Suprapubic skin (tissue), 4 donors: Measurements from ENCODE around the gene CSMD2.

Experiments used
- EP300 ChIP-seq: sonication (generic); formaldehyde crosslinking; IDR thresholded peaks from one replicate; pipeline ENCODE4 v1.6.1; 2017; ENCODE audit warnings: antibody characterized with exemption
- POLR2A ChIP-seq, 2 donors: fragments of 450-650 bp; IDR thresholded peaks; one replicate each; pipeline ENCODE4 v1.6.1; 2017; ENCODE audit warnings: antibody characterized with exemption in 2 of 2, mild to moderate bottlenecking in 2 of 2, moderate library complexity in 2 of 2
- POLR2AphosphoS5 ChIP-seq, 3 donors: sonication (generic); formaldehyde crosslinking; IDR thresholded peaks; one replicate each; pipeline ENCODE4 v1.6.1; 2017; ENCODE audit warnings: antibody characterized with exemption in 3 of 3
- TF ChIP-seq, protein P1 (sequence below), 2 donors: fragments of 200-600 bp in 1 of 2; fragments of 450-650 bp in 1 of 2; sonication (generic) in 1 of 2; IDR thresholded peaks; one replicate each; pipeline ENCODE4 v1.5.1; 2016 to 2019; ENCODE audit warnings: antibody characterized with exemption in 2 of 2, mild to moderate bottlenecking in 1 of 2, moderate library complexity in 1 of 2

DNA sequence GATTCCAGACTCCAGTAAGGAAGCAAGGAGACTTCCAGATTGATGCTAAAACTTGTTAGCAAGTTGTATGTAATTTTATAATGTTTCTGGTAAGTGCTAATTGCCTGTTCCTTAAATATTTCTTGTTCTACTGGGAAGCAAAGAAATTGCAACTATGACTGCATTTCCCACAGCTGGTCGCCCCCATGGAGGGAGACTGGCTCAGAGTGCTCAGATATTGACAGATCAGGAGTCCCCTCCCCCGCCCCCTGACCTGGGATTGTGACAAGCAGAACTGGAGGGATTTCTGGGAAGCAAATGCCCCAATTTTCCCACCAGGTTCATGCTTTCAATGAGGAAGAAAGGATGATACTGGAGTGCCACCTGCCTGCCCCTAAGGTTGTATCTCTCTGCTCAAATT, 383.4 kb downstream of the CSMD2 start:
- TF ChIP-seq, protein P1, sequence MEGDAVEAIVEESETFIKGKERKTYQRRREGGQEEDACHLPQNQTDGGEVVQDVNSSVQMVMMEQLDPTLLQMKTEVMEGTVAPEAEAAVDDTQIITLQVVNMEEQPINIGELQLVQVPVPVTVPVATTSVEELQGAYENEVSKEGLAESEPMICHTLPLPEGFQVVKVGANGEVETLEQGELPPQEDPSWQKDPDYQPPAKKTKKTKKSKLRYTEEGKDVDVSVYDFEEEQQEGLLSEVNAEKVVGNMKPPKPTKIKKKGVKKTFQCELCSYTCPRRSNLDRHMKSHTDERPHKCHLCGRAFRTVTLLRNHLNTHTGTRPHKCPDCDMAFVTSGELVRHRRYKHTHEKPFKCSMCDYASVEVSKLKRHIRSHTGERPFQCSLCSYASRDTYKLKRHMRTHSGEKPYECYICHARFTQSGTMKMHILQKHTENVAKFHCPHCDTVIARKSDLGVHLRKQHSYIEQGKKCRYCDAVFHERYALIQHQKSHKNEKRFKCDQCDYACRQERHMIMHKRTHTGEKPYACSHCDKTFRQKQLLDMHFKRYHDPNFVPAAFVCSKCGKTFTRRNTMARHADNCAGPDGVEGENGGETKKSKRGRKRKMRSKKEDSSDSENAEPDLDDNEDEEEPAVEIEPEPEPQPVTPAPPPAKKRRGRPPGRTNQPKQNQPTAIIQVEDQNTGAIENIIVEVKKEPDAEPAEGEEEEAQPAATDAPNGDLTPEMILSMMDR (IDR thresholded peaks at IDR 0.05) = no peak
- no peak for TF ChIP-seq POLR2AphosphoS5 (IDR thresholded peaks at IDR 0.05)
- TF ChIP-seq EP300 = no peak
- no peak for TF ChIP-seq POLR2A (IDR thresholded peaks at IDR 0.05)
